Measurements from ENCODE around the gene DNAH11.
A peak's percentile ranks its signal among the peaks of the same experiment; 100 is the strongest.

The DNAH11 gene

GRCh38 chr7:21550821-21551531 is 8.1 kb downstream of the DNAH11 start:
- no peak for DNase-seq (ENCODE audit: low read depth)
- TF ChIP-seq CTCF (IDR thresholded peaks at IDR 0.05; ENCODE audit: low read depth, low read length, missing control alignments): no peak
- H3K4me3 ChIP-seq (ENCODE audit: low read depth, low read length): no peak overlapping the region

- no peak for TF ChIP-seq CTCF (IDR thresholded peaks at IDR 0.05; ENCODE audit: low read depth, low read length, missing control alignments)
- no peak for DNase-seq (ENCODE audit: low read depth)
- no peak overlapping the region for H3K4me3 ChIP-seq (ENCODE audit: low read depth, low read length)
Measured at GRCh38 chr7:21562385-21562784, 19.5 kb downstream of the DNAH11 start.

- no peak for DNase-seq (ENCODE audit: low read depth)
- no peak overlapping the region for H3K4me3 ChIP-seq (ENCODE audit: low read depth, low read length)
- TF ChIP-seq CTCF (IDR thresholded peaks at IDR 0.05; ENCODE audit: low read depth, low read length, missing control alignments): no peak
Measured at GRCh38 chr7:21565614-21566013, 22.8 kb downstream of the DNAH11 start.

DNA sequence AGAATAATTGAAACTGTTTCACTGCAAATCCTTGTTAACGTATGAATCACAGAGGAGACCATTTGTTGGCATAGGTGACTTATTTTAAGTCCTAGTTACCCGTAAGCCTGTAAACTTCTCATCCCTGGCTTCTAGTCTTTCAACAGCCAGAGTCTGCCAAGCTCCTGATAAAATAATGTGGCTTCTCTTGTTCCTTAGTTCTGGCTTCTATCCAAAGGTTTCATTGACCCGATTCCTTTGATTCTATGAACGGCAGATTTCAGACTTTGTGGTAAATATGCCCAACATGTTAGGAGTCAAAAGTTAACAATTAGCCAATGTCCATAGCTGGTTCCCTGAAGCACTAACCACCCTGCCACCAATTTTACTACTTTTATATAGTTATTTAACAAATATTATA is 23.3 kb downstream of the DNAH11 start:
- DNase-seq (ENCODE audit: low read depth): no peak
- TF ChIP-seq CTCF (IDR thresholded peaks at IDR 0.05; ENCODE audit: low read depth, low read length, missing control alignments): no peak
- no peak overlapping the region for H3K4me3 ChIP-seq (ENCODE audit: low read depth, low read length)

DNA sequence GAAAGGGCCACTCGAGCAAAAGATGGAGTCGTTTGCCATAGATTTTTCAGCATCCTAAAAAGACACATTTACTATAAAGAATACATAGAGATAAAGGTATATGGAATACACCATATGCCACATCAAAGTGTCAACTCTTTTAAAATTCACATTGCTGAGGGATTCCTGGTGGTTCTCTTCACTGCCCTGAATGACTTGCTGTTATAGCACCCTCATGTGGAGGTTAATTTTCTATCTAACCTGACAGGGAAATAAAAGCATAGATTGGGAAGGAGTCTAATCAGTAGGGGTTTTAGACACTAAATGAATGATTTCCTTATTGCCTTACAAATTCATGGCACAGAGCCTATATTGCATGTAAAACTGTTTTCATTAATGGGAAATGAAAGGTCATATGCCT is 25.9 kb downstream of the DNAH11 start:
- H3K4me3 ChIP-seq (ENCODE audit: low read depth, low read length): no peak overlapping the region
- DNase-seq (ENCODE audit: low read depth): no peak
- TF ChIP-seq CTCF (IDR thresholded peaks at IDR 0.05; ENCODE audit: low read depth, low read length, missing control alignments): peak; percentile 29

DNA sequence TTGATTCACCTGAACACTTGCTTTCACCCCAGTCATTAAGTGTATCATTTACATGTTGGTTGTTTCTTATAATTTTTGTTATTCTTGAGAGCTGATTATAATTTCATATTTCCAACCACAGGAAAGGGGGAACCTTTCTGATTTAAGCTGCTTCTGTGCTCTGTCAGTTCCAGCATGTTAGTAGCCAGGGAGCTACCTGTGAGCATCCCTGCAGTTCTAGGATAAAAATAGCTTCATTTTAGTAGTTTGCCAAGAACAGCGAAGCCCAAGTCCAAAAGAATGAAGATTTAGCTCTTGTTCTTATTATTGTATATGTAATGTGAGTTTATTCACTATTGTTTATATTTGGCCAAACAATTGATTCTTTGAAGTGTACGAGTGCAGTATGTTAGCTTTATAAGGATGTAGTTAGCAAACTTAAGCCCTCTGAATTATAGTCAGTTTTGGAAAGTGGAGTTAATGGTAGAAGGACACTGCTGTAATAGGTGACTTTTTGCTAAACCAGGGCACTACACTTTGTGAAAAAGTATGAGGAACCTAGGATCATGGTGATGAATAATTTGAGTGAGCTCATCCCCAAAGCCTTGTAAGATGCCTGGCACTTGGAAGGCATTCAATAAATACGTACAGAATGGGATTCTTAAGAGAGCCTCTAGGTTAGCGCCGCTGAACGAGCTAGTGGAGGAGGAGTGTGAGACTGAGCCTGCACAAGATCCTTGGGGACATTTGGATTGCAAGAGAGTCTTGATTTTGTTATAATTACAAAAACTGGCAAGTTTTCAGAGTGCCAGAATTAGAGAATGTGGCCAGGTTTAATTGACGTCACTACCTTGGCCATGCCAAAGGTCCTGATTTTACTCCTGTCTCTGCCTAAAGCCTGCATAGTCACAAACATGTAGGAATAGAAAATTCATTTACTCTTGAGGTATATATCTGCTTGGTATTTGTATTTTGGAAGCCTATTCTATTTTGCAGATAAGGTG is 29.8 kb downstream of the DNAH11 start:
- H3K4me3 ChIP-seq (ENCODE audit: low read depth, low read length): no peak overlapping the region
- DNase-seq (ENCODE audit: low read depth): no peak
- TF ChIP-seq CTCF (IDR thresholded peaks at IDR 0.05; ENCODE audit: low read depth, low read length, missing control alignments): no peak
